HG03575 (cell line): Measurements from ENCODE around the gene TRAF3IP3.

Source experiments
- ATAC-seq: cut with Tn5 transposase; IDR thresholded peaks from one replicate; pipeline ENCODE4 v1.9.1; 2021; ENCODE audit not compliant: unreplicated experiment, insufficient number of reproducible peaks, low FRiP score; ENCODE audit errors: extremely low read depth

The TRAF3IP3 gene

DNA sequence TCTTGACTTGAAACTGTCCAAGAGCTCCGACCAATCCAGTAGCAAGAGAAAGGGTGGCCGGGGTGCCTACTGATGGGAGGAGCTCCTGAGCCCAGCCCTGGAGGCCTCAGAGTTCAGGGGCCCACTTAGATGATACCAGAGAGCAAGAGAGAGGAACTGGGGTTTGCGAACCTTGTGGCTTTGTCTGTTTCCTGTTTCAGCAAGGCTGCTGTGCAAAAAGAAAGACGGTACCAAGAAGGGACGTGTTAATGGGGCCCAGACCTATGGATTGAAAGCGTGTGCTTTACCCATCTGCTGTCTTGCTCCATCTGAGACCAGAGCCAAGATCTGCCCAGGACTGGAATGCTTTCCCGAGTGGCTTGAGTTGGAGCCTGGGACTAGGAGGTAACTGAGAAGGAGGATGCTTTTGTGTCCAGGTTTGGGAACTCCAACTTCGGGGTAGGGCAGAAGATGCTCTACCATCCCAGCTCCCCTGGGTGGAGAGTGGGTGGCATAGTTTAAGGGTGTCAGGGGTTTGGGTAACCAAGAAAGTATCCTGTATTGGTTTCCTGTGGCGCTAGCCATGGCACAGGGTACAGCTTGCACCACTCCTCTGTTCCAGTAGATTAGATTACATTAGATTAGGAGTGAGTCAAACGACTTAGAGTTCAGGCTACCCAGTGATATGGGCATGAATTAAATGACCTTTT is at the start of gene TRAF3IP3:
TRAF3IP3 (plus strand) TSS at position 128 of the 689 bp plus-strand sequence. CDS start 3,987 bp downstream, outside the sequence.
- peak; percentile 48 for ATAC-seq

GRCh38 chr1:209706622-209707021 is 49.2 kb upstream of the TRAF3IP3 start:
- ATAC-seq, result no peak

DNA sequence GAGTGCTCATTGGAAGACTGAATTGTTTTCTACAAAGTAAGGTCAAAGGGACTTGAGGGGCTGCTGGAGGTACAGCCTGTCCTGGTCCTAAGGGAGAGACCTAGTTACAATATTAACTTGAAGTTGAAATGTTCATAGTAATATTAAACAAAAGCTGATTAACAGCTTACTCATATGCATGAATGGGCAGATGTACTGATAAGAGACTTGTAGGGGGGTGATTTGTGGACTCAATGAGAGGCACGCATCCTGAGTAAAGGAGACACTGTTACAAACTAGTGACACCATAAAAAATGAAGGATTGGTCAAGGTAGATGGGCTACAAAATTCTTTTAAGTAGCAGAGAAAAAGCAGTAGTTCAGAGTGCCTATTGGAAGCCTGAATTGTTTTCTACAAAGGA is 48.5 kb upstream of the TRAF3IP3 start:
- no peak for ATAC-seq

GRCh38 chr1:209708297-209708696 is 47.6 kb upstream of the TRAF3IP3 start:
- ATAC-seq, result no peak

DNA sequence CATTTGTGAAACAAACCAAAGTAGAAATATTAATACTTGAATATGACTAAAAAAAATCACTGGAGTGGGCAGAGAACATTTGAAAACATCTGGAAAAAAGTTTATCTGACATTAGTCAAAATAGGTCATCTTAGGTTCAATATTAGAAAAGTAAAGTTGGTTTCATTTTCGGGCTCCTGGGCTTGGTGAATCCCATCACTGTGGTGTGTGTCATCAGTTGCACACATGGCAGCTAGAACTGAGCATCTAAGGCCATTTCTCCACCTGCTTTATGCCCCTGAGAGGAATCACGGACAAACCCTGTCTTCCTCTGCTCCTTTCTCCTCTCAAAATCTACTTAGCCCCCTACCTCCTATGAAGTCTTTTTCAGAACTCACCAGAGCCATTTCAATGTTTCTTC is 45.8 kb upstream of the TRAF3IP3 start:
- no peak for ATAC-seq

DNA sequence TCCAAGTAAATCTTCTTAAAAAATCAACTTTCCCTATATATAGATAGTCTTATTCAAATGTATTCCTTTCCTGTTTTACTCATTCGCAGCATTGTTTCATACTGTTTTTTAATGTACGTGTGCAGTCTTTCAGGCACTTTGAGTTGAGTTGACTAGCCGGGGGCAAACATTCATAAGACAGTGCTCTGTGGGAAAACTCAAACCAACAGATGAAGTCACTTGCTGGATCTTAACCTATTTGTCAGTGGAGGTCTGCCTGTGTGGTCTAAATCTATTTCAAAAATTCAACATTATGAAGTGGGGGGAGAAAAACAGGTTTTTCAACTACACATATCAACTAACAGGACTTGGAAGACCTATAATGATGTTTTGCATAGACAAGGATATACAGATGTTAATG is 45.0 kb upstream of the TRAF3IP3 start:
- ATAC-seq, result no peak

DNA sequence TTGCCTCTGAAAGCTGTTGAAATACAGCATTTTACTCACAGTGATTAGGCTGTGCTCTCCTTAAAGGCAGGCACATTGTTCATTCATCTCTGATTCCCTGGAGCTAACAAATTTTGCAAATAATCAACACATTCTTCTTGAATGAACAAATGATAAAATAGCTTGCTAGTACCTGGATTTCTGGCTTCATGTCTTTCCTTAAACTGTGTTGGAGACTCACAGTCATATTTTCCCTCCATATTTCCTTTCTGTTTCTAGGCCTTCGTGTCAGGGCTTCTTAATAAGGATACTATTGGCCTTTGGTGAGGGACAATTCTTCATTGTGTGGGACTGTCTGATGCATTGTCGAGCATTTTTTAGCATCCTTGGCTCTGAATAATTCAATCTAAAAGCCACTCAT is 41.5 kb upstream of the TRAF3IP3 start:
- ATAC-seq, result no peak

GRCh38 chr1:209715314-209715713 is 40.5 kb upstream of the TRAF3IP3 start:
- no peak for ATAC-seq

- ATAC-seq, result no peak
Observed at GRCh38 chr1:209717818-209718217, 38.0 kb upstream of the TRAF3IP3 start.

DNA sequence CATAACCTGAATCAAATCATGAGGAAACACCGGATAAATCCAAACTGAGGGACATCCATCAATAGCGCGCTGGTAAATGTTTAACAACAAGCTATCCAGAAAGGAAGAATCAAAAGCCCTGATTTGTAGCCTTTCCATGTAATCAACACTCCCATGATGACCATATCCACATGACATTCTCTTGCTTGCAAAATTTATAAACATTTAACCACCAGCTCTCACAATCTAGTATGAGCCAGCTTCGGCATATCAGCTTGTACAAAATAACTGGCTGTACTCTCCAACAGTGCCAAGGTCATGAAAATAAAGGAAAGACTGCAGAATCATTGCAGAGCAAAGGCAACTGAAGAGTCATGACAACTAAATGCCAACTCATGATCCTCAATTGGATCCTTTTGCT is 35.5 kb upstream of the TRAF3IP3 start:
- ATAC-seq, result no peak

- no peak for ATAC-seq
Observed at GRCh38 chr1:209720826-209721225, 35.0 kb upstream of the TRAF3IP3 start.

DNA sequence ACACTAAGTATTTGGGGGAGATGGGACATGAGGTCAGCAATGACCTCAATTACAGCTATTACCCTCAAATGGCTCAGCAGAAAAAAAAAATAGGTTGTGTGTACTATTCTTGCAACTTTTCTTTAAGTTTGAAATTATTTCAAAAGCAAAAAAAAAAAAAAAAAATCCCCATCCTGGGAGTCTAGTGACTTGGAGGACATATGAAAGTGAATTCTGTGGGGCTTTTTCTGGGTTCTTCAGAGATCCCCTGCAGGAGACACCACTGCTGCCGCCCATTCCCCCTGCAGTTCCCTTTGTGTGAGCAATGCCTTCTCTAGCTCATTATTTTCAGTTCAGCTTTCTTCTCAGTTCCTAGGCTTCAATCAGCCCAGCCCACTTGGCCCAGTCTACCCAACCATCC is 34.5 kb upstream of the TRAF3IP3 start:
- ATAC-seq, result no peak

- no peak for ATAC-seq
Observed at GRCh38 chr1:209723265-209723664, 32.6 kb upstream of the TRAF3IP3 start.

GRCh38 chr1:209723756-209724693 is 31.8 kb upstream of the TRAF3IP3 start:
- ATAC-seq, result no peak

DNA sequence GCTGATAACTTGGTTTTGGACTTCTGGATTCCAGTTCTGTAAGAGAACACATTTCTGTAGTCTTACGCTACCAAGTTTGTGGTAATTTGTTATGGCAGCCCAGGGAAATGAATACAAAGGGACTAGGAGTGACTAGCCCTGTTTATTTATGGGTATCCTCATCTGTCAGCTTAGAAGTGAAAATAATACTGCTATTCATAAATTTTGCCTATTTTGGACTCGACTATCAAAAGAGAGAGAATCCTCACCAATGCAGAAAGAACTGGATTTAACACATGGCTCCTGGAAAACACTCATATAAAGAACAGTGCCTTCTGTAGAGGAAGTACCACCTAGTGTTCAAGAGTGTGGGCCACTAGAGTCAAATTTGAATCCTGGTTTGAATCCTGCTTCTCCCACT is 28.6 kb upstream of the TRAF3IP3 start:
- ATAC-seq, result no peak

GRCh38 chr1:209727785-209728184 is 28.1 kb upstream of the TRAF3IP3 start:
- no peak for ATAC-seq

- no peak for ATAC-seq
Observed at GRCh38 chr1:209728466-209728865, 27.4 kb upstream of the TRAF3IP3 start.

GRCh38 chr1:209729436-209729835 is 26.4 kb upstream of the TRAF3IP3 start:
- no peak for ATAC-seq

GRCh38 chr1:209732725-209733124 is 23.1 kb upstream of the TRAF3IP3 start:
- no peak for ATAC-seq
